ENCODE results near the gene CEP170. TPM values are rescaled to one million over a fixed set of nuclear protein-coding genes. Genes with fewer than 3 reads are reported as not detected.

Gene CEP170
- total RNA-seq, result 21.1 and 23.1 TPM in 2 replicates

GRCh38 chr1:243254927-243255790, at the start of gene CEP170:
CEP170 (minus strand) TSS chr1:243255281; CDS start chr1:243225280, 30,001 bp downstream.

GRCh38 chr1:243255791-243256512, 871 bp upstream of the CEP170 start, which contains the start of gene SDCCAG8:
SDCCAG8 (plus strand) TSS chr1:243256041; CDS start chr1:243256174, 133 bp downstream.

Other genes starting within 250 kb of the CEP170 start
- gene SDCCAG8, start 760 bp upstream of the CEP170 start, total RNA-seq, result 23.3 and 43.4 TPM in 2 replicates